HK-2 (cell line): Measurements from ENCODE around the gene LCP1.
A peak's percentile ranks its signal among the peaks of the same experiment; 100 is the strongest.

Source experiments
- DNase-seq: peaks from one replicate; pipeline ENCODE4 v3.0.0-alpha.2; 2018; ENCODE audit not compliant: unreplicated experiment

LCP1 gene

DNA sequence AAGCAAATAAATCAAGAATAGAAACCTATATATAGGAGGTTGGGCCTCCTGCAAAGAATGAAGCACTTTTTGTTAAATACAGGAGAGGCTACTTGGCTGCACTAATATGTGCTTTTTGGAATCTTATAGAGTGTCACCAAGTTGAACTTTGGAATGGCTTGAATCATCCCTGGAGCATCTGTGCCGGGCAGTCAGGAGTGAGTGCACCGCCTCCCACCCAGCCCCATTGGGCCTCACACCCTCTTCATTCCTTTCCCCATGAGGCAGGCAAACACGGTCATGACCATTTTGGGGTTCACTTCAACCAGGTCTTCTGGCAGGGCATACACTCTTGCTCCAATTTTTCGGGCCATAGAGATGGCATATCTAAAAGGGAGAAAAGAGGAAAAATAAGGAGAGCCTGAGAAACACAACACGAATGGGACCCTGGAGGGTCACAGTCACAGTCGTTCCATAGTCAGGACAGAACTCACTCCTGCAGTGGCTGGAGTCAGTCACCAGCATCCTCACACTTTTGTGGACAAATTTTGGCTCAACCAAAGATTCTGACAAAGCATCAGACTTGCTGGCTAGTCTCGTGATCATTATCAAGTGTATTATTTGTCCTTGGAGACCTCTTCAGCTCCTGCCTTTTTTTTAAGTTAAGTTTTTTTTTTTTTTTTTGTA, 54.5 kb downstream of the LCP1 start:
- no peak for DNase-seq

DNA sequence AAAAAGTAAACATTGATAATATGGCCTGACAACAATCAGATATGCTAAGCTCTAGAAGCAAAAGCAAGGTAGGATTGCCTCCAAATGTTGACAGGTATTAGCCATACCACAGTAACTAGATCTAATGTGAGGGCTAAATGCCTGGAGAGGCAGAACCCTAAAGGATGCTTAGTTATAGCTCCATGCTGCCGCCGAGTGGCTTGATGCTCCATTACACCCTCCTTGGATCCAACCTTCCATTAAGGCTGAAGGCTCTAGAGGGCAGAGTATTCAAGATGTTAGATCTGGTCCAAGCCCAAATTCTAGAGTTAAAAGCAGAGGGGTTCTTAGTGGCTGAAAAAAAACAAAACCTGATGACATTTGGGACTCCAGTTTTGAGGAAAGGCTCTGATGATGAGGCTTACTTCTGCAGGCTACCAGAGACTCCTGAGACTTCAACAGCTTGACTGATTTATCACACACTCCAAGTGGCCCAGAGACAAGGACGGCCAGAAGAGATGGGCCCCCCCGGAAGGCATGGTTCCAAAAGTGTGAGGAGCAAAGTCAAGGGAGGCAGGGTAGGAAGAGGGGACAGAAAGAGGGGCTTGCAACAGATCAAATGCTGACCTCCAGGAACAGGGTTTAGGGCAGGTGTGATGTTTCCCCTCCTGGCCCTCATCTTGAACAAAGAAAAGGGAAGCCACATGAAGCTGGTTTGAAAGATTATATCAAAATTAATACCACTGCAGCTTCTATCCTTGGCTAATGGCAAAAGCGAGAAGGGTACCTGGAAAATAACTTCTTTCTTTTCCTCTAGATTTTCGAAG, 55.2 kb downstream of the LCP1 start:
- peak; percentile 56 for DNase-seq

GRCh38 chr13:46126056-46126455, 55.9 kb downstream of the LCP1 start:
- DNase-seq: no peak

DNA sequence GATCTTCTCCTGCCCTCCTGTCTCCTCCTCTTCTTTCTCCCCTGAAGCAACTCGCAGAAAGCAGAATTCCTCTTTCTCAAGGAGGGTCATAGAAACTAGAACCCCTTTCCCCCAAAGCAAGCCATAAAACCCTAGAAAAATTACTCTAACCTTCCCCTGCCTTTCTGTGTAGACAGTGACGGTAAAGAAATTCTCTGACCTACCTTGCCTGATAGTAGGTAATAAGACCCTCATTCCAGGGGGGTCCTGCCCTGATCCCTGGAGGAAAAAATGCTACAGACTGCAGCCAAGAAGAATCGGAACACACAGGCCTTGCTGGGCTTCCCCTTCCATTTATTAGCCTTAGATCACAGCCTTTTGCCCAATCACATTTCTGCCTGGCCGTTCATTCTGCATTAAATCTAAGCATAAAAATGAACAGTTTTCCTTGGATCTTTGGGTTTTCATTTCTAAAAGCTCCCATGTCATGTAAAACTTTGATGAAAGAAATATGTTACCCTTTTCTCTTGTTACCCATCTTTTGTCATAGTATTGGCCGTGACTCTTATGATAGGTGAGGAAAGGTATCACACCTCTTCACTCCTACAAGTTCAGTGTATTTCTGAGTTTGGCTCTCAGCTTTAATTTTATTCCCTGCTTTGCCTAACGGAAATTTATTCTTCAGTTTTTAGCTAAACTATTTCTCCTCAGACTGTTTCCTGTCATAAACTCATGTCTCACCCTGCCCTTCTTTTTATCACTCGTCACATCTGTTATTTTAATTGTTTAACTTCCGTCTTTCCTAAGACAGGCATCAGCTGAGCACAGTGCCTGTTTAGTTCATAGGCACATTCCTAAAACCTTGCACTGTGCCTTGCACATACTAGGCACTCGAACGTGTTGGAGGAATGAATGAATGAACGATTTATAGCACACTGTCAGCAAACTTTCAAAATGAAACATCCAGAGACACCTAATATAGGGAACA, 56.7 kb downstream of the LCP1 start:
- no peak for DNase-seq

GRCh38 chr13:46124531-46124966, 57.4 kb downstream of the LCP1 start:
- DNase-seq: no peak

DNA sequence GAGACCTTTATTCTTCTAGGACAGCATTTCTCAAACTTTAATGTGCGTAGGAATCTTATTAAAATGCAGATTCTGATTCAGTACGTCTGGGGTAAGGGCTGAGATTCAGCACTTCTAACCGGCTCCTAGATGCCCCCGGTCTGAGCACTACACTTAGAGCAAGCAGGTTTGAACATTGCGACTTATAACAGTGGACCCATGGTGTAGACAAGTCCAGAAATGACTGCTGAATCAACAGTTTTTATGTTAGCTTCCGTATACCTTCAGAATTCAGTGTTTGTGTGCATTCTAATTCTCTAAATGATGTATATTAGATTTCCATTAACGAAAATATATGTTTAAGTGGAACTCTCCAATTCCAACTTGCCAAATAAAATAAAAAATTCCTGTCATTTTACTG, 59.7 kb downstream of the LCP1 start:
- no peak for DNase-seq

DNA sequence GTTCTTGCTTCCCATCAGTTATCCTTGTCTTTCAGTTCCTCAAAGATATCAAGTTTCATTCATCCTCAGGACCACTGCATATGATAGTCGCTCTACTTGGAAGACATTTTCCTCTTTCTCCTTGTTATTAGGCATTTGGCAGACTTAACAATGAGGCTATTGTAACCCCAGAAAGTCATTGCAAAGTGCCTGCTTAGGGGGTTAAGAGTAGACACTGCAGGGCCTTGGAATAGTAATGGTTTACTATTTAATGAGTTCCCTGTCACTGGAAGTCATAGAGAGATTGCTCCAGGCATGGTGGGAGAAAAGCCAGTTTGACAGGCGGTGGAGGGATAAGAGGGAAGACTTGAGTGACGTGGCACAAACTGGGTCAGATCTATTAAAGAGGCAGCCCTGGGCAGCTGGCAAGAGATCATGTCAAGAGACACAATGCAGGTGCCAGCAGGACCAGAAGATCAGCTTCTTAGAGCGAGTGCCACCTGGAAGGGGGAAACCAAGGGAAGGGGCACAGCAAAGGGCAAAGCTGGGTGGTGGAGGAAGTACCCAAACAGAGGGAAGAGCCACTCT, 60.3 kb downstream of the LCP1 start:
- DNase-seq: no peak

GRCh38 chr13:46121033-46121432, 60.9 kb downstream of the LCP1 start:
- no peak for DNase-seq

DNA sequence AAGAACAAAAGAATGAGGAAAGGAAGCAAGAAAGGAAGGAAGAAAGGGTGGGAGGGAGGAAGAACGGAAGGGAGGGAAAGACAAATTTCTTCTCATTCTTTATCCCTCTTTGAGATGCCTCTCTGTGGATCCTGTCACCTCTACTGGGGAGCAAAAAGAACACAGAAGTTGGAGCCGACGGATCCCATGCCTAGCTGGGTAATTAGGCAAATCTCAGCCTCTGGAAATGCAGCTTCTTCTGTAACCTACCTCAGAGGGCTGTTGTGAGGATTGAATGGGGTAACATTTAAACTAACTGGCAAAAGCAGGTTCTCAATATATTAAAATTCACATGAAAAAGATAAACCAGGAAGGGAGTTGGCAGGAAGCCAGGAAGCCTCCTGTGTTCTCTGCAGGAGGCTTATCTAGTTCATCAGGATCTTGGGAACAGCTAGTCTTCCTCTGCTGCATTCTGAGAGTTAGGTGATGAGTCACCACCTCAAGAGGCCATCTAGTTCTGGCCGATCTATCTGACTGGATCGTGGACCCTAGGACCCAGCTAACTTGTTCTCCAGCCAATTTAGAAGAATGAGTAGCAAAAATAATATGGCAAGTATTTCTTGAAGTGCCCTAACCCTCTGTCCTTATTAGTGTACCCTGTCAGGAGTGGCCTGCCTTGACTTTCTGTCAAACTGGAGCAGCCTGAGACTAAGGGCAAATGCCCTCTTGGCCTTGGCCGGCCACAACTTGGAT, 61.9 kb downstream of the LCP1 start:
- peak; percentile 41 for DNase-seq

DNA sequence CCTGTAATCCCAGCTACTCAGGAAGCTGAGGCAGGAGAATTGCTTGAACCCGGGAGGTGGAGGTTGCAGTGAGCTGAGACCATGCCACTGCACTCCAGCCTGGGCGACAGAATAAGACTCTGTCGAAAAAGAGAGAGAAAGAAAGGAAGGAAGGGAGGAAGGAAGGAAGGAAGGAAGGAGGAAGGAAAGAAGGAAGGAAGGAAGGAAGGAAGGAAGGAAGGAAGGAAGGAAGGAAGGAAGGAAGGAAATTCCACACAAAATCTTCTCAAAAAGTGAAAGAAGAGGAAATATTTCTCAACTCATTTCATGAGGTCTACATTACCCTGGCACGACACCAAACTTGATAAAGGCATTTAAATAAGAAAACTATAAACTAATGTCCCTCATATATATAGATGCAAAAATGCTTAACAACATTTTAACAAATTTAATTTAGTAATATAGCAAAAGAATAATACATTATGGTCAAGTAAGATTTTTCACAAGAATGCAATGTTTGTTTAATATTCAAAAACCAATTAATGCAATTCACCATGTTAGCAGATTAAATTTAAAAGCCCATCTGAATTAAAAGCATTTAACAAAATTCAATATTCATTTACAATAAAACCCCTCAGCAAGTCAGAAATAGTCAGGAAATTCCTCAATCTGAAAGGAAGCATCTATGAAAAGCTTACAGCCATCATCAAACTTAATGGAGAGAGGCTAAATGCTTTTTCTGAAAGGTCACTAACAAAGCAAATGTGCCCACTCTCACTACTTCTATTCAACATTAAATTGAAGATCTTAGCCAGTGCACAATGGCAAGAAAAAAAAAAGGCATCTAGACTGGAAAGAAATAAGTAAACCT, 65.1 kb downstream of the LCP1 start:
- DNase-seq: no peak

GRCh38 chr13:46114613-46115012, 67.4 kb downstream of the LCP1 start:
- DNase-seq: no peak

GRCh38 chr13:46113596-46113995, 68.4 kb downstream of the LCP1 start:
- peak; percentile 25 for DNase-seq

GRCh38 chr13:46111151-46111550, 70.8 kb downstream of the LCP1 start:
- DNase-seq: no peak

DNA sequence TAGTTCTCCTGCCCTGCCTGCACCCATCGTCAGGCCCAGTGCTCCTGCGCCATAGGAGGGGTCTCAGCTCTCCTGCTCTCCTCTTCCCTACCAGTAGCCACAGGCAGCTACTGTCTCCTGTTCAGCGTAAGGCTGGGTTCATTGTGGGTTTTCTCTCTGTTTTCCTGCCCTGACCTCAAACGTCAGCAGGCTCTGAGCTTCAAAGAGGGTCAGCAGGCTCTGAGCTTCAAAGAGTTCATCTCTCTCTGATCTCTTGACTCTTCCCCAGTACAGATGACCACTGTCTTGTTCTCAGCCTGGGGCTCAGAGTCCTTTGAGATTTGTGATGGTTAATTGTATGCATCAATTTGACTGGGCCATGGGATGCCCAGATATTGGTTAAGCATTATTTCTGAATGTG, 72.5 kb downstream of the LCP1 start:
- DNase-seq: no peak

DNA sequence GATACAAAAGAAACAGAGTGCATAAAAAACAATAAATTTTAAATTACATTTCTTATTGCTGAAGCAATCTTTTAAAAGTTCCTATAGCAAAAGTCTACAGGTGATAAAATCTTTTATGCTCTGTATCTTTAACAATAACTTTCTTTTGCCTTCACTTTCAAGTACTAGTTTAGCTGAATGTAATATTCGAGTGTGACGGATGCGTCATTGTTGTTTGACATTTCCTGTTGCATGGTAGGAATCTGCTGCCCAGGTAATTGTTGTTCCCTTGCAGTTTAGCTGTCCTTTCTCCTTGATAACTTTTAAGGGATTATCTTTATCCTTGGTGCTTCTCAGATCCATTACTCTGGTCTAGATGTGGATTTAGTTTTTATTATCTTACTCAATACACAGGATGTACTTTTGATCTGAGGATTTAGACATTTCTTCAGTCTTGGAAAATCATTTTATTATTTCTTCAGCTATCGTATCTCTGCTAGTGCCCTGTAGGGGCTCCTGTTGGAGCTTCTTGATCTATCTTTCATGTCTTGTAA, 75.1 kb downstream of the LCP1 start:
- DNase-seq: no peak

DNA sequence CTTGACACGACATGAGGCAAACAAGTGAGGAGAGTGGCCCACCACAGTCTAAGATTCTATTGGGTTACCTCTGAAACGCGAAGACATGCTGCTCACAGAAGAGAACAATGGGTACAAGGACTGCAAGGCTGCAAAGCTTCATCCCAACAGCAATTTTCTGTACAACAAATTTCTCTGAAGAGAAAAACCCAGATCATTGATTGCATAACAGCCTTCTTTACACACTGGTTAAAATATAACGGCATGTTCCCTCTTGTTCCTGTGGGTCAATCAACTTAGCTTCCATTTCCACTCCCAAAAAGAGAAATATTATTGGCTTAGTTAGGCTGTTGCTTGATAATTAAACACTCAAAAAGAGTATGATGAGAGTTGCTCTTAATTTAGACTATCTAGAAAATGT, 77.1 kb downstream of the LCP1 start, which contains the start of gene CPB2:
Gene CPB2, minus strand, starts transcription at position 166 of the 400 bp plus-strand sequence. Its CDS starts 24 bp downstream, at position 142.
- no peak for DNase-seq

- DNase-seq: no peak
These were observed 78.9 kb downstream of the LCP1 start for GRCh38 chr13:46103037-46103436.

GRCh38 chr13:46102255-46102605, 79.7 kb downstream of the LCP1 start:
- no peak for DNase-seq

- DNase-seq: no peak
These were observed 80.3 kb downstream of the LCP1 start for GRCh38 chr13:46101484-46102254.
